ENCODE data around the gene CLCN2. TPM values are rescaled to one million over a fixed set of nuclear protein-coding genes. Genes with fewer than 3 reads are reported as not detected.

Gene CLCN2
- total RNA-seq, 1 experiment from 2014 or later, result 22.6 TPM

- TF ChIP-seq GRHL2 (CRISPR knock-in tag; IDR thresholded peaks at IDR 0.05; ENCODE audit: insufficient replicate concordance, severe bottlenecking) (no peak), MYBL2 (CRISPR knock-in tag; IDR thresholded peaks at IDR 0.05) (no peak), TEAD1 (CRISPR knock-in tag; IDR thresholded peaks at IDR 0.05) (no peak), EMX1 (CRISPR knock-in tag; IDR thresholded peaks at IDR 0.05) (no peak), TEAD4 (CRISPR knock-in tag; IDR thresholded peaks at IDR 0.05) (no peak), ESRRA (CRISPR knock-in tag; IDR thresholded peaks at IDR 0.05; ENCODE audit: borderline replicate concordance) (no peak), ZNF263 (CRISPR knock-in tag; IDR thresholded peaks at IDR 0.05; ENCODE audit: low read depth) (no peak), FOXP1 (CRISPR knock-in tag; IDR thresholded peaks at IDR 0.05; ENCODE audit: borderline replicate concordance) (no peak), ZSCAN18 (CRISPR knock-in tag; IDR thresholded peaks at IDR 0.05) (no peak), ELF4 (CRISPR knock-in tag; IDR thresholded peaks at IDR 0.05; ENCODE audit: low read depth) (no peak), NR3C1 (CRISPR knock-in tag; conservative IDR thresholded peaks at IDR 0.05; ENCODE audit: low read depth) (no peak), ZNF512 (CRISPR knock-in tag; IDR thresholded peaks at IDR 0.05; ENCODE audit: borderline replicate concordance) (no peak), USF1 (CRISPR knock-in tag; IDR thresholded peaks at IDR 0.05) (no peak), GTF2I (CRISPR knock-in tag; conservative IDR thresholded peaks at IDR 0.05) (no peak), TP53 (CRISPR knock-in tag; IDR thresholded peaks at IDR 0.05) (no peak), FOXK1 (CRISPR knock-in tag; IDR thresholded peaks at IDR 0.05) (no peak)
- TF ChIP-seq, protein P1, sequence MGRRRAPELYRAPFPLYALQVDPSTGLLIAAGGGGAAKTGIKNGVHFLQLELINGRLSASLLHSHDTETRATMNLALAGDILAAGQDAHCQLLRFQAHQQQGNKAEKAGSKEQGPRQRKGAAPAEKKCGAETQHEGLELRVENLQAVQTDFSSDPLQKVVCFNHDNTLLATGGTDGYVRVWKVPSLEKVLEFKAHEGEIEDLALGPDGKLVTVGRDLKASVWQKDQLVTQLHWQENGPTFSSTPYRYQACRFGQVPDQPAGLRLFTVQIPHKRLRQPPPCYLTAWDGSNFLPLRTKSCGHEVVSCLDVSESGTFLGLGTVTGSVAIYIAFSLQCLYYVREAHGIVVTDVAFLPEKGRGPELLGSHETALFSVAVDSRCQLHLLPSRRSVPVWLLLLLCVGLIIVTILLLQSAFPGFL (CRISPR knock-in tag; IDR thresholded peaks at IDR 0.05; ENCODE audit: borderline replicate concordance), result no peak
- TF ChIP-seq, protein P2, sequence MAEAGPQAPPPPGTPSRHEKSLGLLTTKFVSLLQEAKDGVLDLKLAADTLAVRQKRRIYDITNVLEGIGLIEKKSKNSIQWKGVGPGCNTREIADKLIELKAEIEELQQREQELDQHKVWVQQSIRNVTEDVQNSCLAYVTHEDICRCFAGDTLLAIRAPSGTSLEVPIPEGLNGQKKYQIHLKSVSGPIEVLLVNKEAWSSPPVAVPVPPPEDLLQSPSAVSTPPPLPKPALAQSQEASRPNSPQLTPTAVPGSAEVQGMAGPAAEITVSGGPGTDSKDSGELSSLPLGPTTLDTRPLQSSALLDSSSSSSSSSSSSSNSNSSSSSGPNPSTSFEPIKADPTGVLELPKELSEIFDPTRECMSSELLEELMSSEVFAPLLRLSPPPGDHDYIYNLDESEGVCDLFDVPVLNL (CRISPR knock-in tag; IDR thresholded peaks at IDR 0.05; ENCODE audit: borderline replicate concordance, low read depth), result no peak
- CTCF ChIA-PET, result no interaction called here
- no peak overlapping the region for H3K4me3 Mint-ChIP-seq
- POLR2A ChIA-PET, result interaction anchor here (1.5 kb wide), 1 partner anchor 23 kb away, joined by 4 read pairs; no protein-coding TSS in a partner anchor
- peaks cover 3% of the 10 kb centered on the region; the same call in 1 of the 2 replicates for H3K4me1 Mint-ChIP-seq
- DNase-seq (ENCODE audit: low spot score) (no peak), ATAC-seq (no peak)
- no peak overlapping the region for H3K27ac Mint-ChIP-seq
- H3K9me3 Mint-ChIP-seq, result no peaks in the 10 kb centered on the region
- peaks cover 80% of the 10 kb centered on the region for H3K36me3 Mint-ChIP-seq
- no peaks in the 10 kb centered on the region for H3K27me3 Mint-ChIP-seq (ENCODE audit: low read depth)
Measured at GRCh38 chr3:184322731-184323487, 38.5 kb downstream of the CLCN2 start.

GRCh38 chr3:184321666-184322065 lies 39.7 kb downstream of the CLCN2 start:
- peaks cover 80% of the 10 kb centered on the region for H3K36me3 Mint-ChIP-seq
- CTCF ChIA-PET, result no interaction called here

More at GRCh38 chr3:184321666-184322065, 39.7 kb downstream of the CLCN2 start:
- POLR2A ChIA-PET, result no interaction called here
- Mint-ChIP-seq H3K27me3 (ENCODE audit: low read depth) (no peaks in the 10 kb centered on the region), H3K27ac (no peak overlapping the region), H3K9me3 (no peaks in the 10 kb centered on the region), H3K4me3 (no peak overlapping the region), H3K4me1 (peaks cover 14% of the 10 kb centered on the region)
- TF ChIP-seq, protein P3, sequence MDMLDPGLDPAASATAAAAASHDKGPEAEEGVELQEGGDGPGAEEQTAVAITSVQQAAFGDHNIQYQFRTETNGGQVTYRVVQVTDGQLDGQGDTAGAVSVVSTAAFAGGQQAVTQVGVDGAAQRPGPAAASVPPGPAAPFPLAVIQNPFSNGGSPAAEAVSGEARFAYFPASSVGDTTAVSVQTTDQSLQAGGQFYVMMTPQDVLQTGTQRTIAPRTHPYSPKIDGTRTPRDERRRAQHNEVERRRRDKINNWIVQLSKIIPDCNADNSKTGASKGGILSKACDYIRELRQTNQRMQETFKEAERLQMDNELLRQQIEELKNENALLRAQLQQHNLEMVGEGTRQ (CRISPR knock-in tag; IDR thresholded peaks at IDR 0.05), result no peak
- ATAC-seq (no peak), DNase-seq (ENCODE audit: low spot score) (no peak)
